NCI-H2227 (cell line): ENCODE measurements around the gene DAPP1.
"Not testable (repeated sequence)": the region's sequence is repeated elsewhere in the genome, so short reads cannot be mapped to it uniquely, and the experiment has no call there.

Source experiments
- DNase-seq: peaks from one replicate; lab custom pipeline; 2025; ENCODE audit not compliant: unreplicated experiment; lab: John Stamatoyannopoulos, UW

DAPP1 gene

GRCh38 chr4:99816545-99817308 lies at the start of gene DAPP1:
DAPP1 (plus strand) TSS chr4:99816827; CDS start chr4:99816914, 87 bp downstream.
- no peak for DNase-seq

GRCh38 chr4:99770842-99771241 lies 45.8 kb upstream of the DAPP1 start:
- DNase-seq: not testable (repeated sequence)

- DNase-seq: no peak
Observed at GRCh38 chr4:99783940-99784339, 32.7 kb upstream of the DAPP1 start.

GRCh38 chr4:99784842-99785241 lies 31.8 kb upstream of the DAPP1 start:
- no peak for DNase-seq

- DNase-seq: no peak
Observed at GRCh38 chr4:99790796-99791617, 25.6 kb upstream of the DAPP1 start.

GRCh38 chr4:99800332-99801004 lies 16.2 kb upstream of the DAPP1 start:
- no peak for DNase-seq

- DNase-seq: no peak
Observed at GRCh38 chr4:99801005-99801699, 15.5 kb upstream of the DAPP1 start.

GRCh38 chr4:99803566-99804101 lies 13.0 kb upstream of the DAPP1 start:
- peak; percentile 3 for DNase-seq

GRCh38 chr4:99806545-99806944 lies 10.1 kb upstream of the DAPP1 start:
- no peak for DNase-seq

- no peak for DNase-seq
Observed at GRCh38 chr4:99807666-99808065, 9.0 kb upstream of the DAPP1 start.

GRCh38 chr4:99808260-99808857 lies 8.3 kb upstream of the DAPP1 start:
- no peak for DNase-seq

GRCh38 chr4:99809326-99809725 lies 7.3 kb upstream of the DAPP1 start:
- DNase-seq: no peak

GRCh38 chr4:99810536-99810935 lies 6.1 kb upstream of the DAPP1 start:
- no peak for DNase-seq

- DNase-seq: no peak
Observed at GRCh38 chr4:99811117-99811516, 5.5 kb upstream of the DAPP1 start.

- DNase-seq: no peak
Observed at GRCh38 chr4:99811850-99812249, 4.8 kb upstream of the DAPP1 start.

- DNase-seq: no peak
Observed at GRCh38 chr4:99815597-99816011, 1.0 kb upstream of the DAPP1 start.

GRCh38 chr4:99817309-99817890 lies 773 bp downstream of the DAPP1 start:
- DNase-seq: no peak

- no peak for DNase-seq
Observed at GRCh38 chr4:99818661-99819060, 2.0 kb downstream of the DAPP1 start.

GRCh38 chr4:99821918-99822503 lies 5.4 kb downstream of the DAPP1 start:
- DNase-seq: no peak

GRCh38 chr4:99822734-99823133 lies 6.1 kb downstream of the DAPP1 start:
- no peak for DNase-seq
